GM18520 (cell line): ENCODE data around the gene GTF2H2C_2.
"Not testable (repeated sequence)": the region's sequence is repeated elsewhere in the genome, so short reads cannot be mapped to it uniquely, and the experiment has no call there.

Source experiments
- ATAC-seq: cut with Tn5 transposase; IDR thresholded peaks from one replicate; pipeline ENCODE4 v1.9.1; 2021; ENCODE audit not compliant: unreplicated experiment

Gene GTF2H2C_2

DNA sequence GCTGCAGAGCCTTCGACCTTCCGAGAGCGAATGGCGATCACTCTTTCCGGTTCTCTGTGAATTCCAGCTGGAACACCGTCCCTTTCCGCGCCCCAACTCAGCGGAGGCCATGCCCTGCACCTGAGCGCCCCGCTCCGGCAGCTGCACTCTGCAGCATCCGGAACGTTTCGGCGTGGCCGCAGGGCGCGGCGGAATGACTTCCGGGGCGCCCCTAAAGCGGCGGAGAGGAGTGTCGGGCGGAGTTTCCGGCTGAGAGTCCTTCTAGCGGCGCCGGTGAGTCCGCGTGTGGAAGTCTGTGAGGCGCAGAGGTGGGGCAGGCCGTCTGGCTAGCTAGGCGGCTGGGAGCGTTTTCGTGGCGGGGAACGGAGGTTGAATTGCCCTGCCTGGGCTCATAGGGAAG is at the start of gene GTF2H2C_2:
Gene GTF2H2C_2 (plus strand): TSS at position 252 of the 400 bp plus-strand sequence.
- ATAC-seq: peak; percentile 99

DNA sequence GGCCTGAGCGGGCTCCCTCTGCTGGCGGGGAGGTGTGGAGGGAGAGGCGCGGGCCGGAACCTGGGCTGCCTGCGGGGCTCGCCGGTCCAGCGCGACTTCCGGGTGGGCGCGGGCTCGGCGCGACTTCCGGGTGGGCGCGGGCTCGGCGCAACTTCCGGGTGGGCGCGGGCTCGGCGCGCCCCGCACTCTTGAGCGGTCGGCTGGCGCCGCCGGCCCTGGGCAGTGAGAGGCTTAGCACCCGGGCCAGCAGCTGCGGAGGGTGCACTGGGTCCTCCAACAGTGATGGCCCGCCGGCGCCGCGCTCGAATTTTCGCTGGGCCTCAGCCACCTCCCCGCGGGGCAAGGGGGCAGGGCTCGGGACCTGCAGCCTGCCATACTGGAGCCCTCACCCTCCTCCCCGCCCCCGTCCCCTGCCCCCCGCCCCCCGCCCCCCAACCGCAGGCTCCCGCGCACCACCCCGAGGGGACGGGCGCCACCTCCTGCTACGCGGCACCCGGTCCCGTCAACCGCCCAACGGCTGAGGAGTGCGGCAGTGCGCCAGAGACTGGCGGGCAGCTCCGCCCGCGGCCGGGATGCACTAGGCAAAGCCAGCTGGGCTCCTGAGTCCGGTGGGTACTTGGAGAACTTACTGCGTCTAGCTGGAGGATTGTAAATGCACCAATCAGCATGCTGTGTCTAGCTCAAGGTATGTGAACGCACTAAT is 14.0 kb upstream of the GTF2H2C_2 start:
- ATAC-seq: not testable (repeated sequence)

DNA sequence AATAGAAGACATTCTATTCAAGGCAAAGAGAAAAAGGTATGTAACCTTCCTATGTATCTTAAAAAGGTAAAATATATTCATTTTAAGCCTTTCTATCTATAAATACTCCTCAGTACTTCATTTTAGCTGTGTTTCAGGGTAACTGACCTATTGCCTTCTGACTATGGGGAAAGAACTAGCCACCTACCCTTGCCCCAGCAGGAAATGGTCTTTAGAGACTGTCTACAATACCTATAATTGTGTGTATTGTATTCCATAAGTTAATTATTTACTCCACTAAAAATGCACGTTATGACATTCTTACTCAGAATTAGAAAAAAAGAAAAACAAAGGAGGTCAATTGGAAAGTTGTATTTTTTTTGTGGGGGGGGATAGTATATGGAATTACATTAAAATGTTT is 6.2 kb downstream of the GTF2H2C_2 start:
- ATAC-seq: not testable (repeated sequence)

DNA sequence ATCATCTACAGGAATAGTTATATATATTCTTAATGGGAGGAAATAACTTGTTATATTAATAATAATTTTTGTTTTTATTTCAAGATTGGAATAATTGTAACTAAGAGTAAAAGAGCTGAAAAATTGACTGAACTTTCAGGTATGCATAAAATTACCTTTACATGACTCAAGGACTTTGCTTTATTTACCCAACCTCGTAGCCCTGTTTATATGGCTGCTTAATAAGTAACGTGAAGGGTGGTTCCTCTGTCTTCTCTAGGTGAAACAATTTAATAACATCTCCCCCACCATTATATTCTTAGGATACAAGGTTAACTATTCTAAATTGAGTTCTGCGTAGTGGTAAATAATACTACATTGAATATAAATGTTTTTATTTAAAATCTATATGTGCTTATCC is 8.0 kb downstream of the GTF2H2C_2 start:
- ATAC-seq: not testable (repeated sequence)

DNA sequence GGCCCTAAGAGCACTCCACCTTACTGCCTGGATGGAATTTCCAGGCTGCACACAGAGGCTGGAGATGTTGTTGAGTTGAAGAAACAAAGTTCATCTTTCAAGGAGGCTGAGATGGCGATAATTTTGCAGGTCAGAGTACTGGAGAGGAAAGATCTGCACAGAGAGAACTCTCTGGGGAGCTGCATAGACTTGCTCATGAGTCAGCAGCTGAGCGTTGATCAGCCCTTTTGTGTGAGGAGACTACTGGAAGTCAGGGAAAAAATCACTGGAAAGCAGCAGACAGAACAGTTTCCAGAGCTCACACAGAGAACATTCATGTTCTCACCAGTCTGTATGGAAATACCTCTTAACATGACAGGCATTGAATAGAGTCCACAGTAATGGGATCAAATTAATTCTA is 23.4 kb downstream of the GTF2H2C_2 start:
- not testable (repeated sequence) for ATAC-seq

DNA sequence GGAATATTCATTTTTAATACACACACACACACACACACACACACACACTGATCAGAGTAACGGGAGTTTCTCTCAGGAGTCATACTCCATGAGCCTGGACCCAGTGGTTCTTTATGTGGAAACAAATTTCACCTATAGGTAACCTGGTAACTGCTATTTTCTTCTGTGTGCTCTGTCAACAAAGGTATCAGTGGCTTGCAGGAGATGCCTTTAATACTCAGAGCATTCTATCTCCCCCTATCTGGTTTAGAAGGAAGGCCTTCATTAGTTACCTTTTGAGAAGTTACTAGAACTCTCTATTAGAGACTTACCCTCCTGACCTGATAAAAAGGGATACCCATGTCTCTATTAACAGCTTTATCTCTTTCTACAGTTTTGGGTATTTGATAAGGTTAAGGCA is 34.4 kb downstream of the GTF2H2C_2 start:
- not testable (repeated sequence) for ATAC-seq

DNA sequence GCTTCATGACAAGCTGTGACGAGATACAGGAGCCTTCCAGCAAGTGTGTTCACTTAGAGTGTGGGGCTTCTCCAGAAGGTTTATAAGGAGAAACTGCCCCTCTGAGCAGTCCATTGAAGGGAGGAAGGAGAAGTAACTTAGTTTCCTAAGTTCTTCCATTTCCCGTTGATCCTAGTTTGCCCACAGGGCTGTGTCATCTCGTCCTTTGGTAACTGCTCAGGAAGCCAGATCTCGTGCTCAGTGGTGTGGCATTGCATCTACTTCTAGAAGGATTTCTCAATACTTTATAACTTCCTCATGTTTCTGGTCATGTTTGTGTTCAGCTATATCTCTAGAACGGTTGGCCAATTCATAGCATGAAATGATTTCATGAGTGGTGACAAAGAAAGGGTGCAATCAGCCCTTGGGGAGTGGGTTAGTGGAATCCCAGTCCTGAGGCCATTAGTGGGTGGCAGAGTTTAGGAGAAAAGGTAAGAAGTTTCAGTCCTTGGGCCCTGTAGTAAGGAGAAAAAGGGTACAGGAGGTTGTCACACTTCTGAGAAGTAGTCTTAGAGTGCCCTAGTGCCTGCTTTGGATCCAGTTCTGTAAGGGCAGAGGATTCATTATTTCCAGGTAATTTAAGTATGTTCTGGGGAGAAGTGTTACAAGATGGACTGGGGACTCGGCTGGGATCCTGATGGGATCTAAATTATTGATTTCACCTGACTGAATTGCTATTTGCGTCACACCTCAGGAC is 36.2 kb downstream of the GTF2H2C_2 start:
- ATAC-seq: not testable (repeated sequence)

DNA sequence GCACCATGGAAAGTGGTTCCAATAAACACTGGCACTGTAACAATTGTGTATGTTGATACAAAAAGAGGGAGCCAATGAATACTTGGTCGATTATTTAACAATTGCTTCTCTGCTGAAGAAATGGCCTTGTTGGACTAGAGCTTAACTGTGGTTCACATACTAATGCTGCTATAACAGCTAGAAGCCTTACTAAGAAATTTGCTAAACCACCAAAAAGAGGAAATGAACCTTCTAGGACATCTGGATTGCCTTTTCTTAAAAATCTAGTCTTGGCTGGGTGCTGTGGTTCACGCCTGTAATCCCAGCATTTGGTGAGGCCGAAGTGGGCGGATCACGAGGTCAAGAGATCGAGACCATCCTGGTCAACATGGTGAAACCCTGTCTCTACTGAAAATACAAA is 41.9 kb downstream of the GTF2H2C_2 start:
- peak; percentile 77 for ATAC-seq

DNA sequence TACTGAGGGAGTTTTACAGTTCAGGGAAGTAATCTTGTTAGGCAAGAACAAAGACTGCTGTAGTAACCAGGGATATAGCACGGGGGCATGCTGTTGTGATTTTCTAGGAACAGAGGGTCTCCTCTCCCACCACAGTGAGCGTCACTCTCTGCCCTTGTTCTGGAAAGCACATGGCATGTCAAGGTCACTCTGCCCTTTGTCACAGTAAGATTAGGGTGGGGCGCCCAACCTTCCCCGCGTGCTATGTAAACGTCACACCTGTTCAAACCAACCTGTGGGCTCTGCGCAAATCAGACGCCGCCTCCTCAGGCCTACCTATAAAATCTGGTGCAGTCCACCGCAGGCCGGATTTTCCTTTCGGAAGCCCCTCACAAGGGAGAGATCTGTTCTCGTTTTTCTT is 44.0 kb downstream of the GTF2H2C_2 start:
- ATAC-seq: not testable (repeated sequence)

DNA sequence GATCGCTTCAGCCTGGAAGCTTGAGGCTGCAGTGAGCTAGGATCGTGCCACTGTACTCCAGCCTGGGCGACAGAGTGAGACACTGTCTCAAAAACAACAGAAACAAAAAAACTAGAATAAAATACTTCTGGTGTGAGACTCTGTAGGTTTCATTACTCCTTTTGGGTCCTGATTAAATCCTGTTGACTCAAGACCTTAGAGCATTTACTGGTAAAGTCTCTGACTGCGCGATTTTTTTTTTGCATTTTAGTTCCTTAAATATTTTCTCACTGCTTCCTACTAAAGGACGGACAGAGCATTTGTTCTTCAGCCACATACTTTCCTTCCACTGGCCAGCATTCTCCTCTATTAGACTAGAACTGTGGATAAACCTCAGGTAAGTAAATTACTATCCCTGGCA is 46.8 kb downstream of the GTF2H2C_2 start:
- ATAC-seq: not testable (repeated sequence)

DNA sequence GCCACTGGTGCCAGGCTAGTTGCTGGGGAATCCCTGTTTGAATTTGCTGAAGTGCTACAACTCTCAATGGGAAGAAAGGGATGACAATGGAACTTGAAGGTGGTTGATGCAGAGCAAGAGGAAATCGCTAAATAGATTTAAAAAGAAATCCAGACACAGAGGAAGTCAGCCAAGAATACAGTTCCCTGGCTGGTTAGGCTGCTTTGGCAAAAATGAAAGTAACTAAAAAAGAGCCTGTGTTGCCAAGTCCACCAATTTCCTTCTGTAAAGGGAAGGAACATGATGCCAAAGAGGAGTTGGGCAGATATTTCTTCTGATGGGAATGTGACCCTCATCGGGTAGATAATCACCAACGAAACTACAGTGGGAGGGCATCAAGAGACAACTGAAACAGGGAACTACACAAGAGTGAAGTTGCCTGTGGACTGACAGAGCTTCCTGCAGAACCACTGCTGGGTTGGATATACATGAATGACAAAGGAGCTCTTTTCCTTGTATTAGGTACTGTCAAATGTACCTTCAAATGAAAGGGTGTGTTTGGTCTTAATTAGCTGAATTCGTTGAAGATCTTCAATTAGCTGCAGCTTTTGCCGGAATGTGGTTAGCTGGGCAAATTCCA is 49.0 kb downstream of the GTF2H2C_2 start:
- not testable (repeated sequence) for ATAC-seq

DNA sequence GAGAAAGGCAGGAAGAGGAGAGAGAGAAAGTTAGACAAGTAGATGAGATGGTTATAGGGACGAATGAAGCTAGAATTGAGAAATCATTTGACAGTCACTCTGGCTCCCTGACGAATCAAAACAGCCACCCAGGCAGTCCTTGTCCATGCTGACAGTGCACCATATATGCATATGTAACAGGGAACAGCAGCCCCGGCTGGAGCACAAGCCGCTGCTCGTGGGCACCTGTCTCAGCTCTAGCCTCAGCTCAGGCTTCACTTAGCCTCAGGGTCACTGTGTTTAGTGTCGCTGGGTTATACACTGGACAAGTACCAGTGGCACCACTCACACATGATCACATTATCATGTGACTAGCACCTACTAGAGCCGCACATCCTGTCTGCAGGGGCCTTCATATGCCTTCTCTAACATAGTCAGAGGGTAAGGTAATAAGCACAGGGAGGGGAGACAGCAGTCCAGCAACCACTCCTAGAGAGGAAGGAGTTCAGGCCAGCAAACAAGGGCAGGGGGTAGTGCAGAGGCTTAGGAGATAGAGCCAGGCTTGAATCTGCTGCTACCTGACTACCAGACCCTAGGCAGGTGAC is 54.9 kb downstream of the GTF2H2C_2 start:
- ATAC-seq: not testable (repeated sequence)
